Lower leg skin (tissue), 3 donors: ENCODE measurements around the gene CHN2.

Experiments
- POLR2A ChIP-seq, 2 donors: fragments of 450-650 bp; IDR thresholded peaks; one replicate each; pipeline ENCODE4 v1.6.1; 2016 to 2017; ENCODE audit warnings: antibody characterized with exemption in 2 of 2, mild to moderate bottlenecking in 1 of 2, moderate library complexity in 1 of 2
- TF ChIP-seq, protein P1 (sequence below), 3 donors: fragments of 450-650 bp; IDR thresholded peaks; one replicate each; pipeline ENCODE4 v1.5.1; 2016; ENCODE audit warnings: antibody characterized with exemption in 3 of 3, mild to moderate bottlenecking in 3 of 3, moderate library complexity in 2 of 3

DNA sequence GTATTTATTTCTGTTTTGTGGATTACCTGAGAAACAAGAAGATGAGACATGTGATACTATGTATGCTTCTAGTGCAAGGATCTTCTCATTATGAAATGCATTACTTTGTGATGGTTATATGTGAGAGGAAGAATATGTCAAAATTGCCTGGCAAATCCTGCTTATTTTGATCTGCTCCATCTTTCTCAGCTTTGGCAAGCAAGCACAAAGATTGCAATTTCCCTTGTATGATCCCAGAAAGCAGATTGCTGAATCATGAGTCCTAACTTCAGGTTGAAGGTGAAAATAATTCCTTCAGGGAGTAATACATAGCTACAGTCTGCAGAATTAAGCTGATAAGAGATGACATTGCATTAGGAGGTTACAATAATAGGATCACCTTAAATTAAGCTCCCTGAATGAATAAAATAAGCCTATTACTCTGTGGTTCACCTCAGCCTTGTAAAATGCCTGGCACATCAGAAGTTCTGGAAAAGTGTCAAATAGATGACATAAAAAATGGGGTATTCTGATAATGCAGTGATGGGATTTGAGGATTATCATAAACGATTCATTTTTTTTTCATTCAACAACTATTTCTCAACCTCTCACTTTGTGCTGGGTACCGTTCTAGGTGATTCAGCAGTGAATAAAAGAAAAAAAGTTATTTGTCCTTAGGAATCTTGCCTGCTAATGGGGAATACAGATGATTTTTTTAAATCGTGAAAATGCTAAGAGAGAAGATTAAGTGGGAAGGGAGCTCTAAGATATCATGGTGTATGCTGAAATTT lies 120.7 kb downstream of the CHN2 start:
- no peak for TF ChIP-seq POLR2A (IDR thresholded peaks at IDR 0.05)
- TF ChIP-seq, protein P1, sequence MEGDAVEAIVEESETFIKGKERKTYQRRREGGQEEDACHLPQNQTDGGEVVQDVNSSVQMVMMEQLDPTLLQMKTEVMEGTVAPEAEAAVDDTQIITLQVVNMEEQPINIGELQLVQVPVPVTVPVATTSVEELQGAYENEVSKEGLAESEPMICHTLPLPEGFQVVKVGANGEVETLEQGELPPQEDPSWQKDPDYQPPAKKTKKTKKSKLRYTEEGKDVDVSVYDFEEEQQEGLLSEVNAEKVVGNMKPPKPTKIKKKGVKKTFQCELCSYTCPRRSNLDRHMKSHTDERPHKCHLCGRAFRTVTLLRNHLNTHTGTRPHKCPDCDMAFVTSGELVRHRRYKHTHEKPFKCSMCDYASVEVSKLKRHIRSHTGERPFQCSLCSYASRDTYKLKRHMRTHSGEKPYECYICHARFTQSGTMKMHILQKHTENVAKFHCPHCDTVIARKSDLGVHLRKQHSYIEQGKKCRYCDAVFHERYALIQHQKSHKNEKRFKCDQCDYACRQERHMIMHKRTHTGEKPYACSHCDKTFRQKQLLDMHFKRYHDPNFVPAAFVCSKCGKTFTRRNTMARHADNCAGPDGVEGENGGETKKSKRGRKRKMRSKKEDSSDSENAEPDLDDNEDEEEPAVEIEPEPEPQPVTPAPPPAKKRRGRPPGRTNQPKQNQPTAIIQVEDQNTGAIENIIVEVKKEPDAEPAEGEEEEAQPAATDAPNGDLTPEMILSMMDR (IDR thresholded peaks at IDR 0.05) = no peak
